HepG2 (cell line): ENCODE measurements around the gene EEF1AKMT3. TPM values are rescaled to one million over a fixed set of nuclear protein-coding genes. Genes with fewer than 3 reads are reported as not detected.

ENCODE experiments used
- ATAC-seq: fragments of 200-7000 bp; cut with Tn5 transposase; 3 replicates; pipeline ENCODE4 v1.9.1; 2020; ENCODE audit warnings: mild to moderate bottlenecking, moderate library complexity
- BruUV-seq: library from RNA; stranded (reverse); fragments of 400-500 nt; replicated peaks from 2 replicates; lab custom pipeline; 2021; lab: Mats Ljungman, UMichigan
- CTCF ChIA-PET: fragments of 300-600 bp; formaldehyde crosslinking; extraction: SDS; loops from one replicate; lab custom pipeline; 2021; ENCODE audit warnings: low total read pairs, inconsistent platforms, low intra/inter-chr PET ratio; lab: Yijun Ruan, JAX
- POLR2A ChIA-PET: fragments of 350-600 bp; sonication (Branson Sonifier 250); formaldehyde crosslinking; loops from one replicate; lab custom pipeline; 2020; ENCODE audit warnings: antibody characterized with exemption, inconsistent platforms; lab: Yijun Ruan, JAX
- DNase-seq: peaks from one replicate; pipeline ENCODE4 v3.0.0-alpha.2; 2015; ENCODE audit warnings: low spot score
- FAIRE-seq: peaks from 3 replicates; lab custom pipeline; 2011; peaks lifted over from hg19 to GRCh38; lab: Jason Lieb, UNC
- H2AFZ ChIP-seq: one replicate; pipeline ENCODE4 v1.6.1; 2011; ENCODE audit warnings: low read length, inconsistent platforms
- H3K27ac ChIP-seq: fragments of 300-600 bp; 3 replicates; pipeline ENCODE4 v1.8.0; 2011; ENCODE audit warnings: mixed run types, mild to moderate bottlenecking, mixed read lengths, low read length, inconsistent platforms; ENCODE audit not compliant: insufficient read depth; ENCODE audit errors: extremely low read length
- H3K27me3 ChIP-seq, 2 experiments: fragments of 200-600 bp in 1 of 2; 2 replicates in 1 of 2; 3 replicates in 1 of 2; pipeline versions ENCODE4 v1.6.0 to v1.8.0; 2011; ENCODE audit warnings: low read length in 2 of 2, mild to moderate bottlenecking in 2 of 2, moderate library complexity in 2 of 2, inconsistent platforms in 1 of 2; ENCODE audit not compliant: insufficient read depth in 2 of 2, control insufficient read depth in 1 of 2
- H3K36me3 ChIP-seq, 2 experiments: fragments of 200-600 bp in 1 of 2; replicated peaks in 1 of 2; 2 replicates in 1 of 2; 3 replicates in 1 of 2; pipeline versions ENCODE4 v1.5.1 to v1.8.0; 2011; ENCODE audit warnings: low read length in 2 of 2, inconsistent platforms in 1 of 2; ENCODE audit not compliant: insufficient read depth in 2 of 2, control insufficient read depth in 1 of 2
- H3K4me1 ChIP-seq: 2 replicates; pipeline ENCODE4 v1.5.1; 2012; ENCODE audit warnings: low read length, inconsistent platforms; ENCODE audit not compliant: insufficient read depth
- H3K4me2 ChIP-seq: 2 replicates; pipeline ENCODE4 v1.6.0; 2011; ENCODE audit warnings: low read depth, low read length, inconsistent platforms
- H3K4me3 ChIP-seq, 3 experiments: fragments of 200-600 bp in 1 of 3; sonication (generic), shearing (Covaris generic) in 1 of 3; replicated peaks in 1 of 3; 2 replicates each; pipeline ENCODE4 v1.5.1; 2011 to 2016; ENCODE audit warnings: low read length in 3 of 3, inconsistent platforms in 2 of 3, low read depth in 2 of 3, mild to moderate bottlenecking in 2 of 3, control low read depth in 1 of 3, mixed read lengths in 1 of 3; ENCODE audit not compliant: insufficient read depth in 1 of 3
- H3K79me2 ChIP-seq: one replicate; pipeline ENCODE4 v1.6.1; 2011; ENCODE audit warnings: low read length, inconsistent platforms; ENCODE audit not compliant: insufficient read depth
- H3K9ac ChIP-seq: 2 replicates; pipeline ENCODE4 v1.6.0; 2011; ENCODE audit warnings: mild to moderate bottlenecking, low read depth, low read length, inconsistent platforms; ENCODE audit not compliant: insufficient read depth
- H3K9me3 ChIP-seq: 2 replicates; pipeline ENCODE4 v1.5.1; 2012; ENCODE audit warnings: mild to moderate bottlenecking, low read length
- H4K20me1 ChIP-seq: 2 replicates; pipeline ENCODE4 v1.6.0; 2011; ENCODE audit warnings: inconsistent platforms, mild to moderate bottlenecking, low read length, moderate library complexity; ENCODE audit not compliant: insufficient read depth
- HOXD1 ChIP-seq: sonication (generic); formaldehyde crosslinking; IDR thresholded peaks from 2 replicates; pipeline ENCODE4 v1.5.0; 2020; ENCODE audit warnings: missing genetic modification reagents
- KAT2B ChIP-seq: fragments of 150-350 bp; IDR thresholded peaks from 2 replicates; pipeline ENCODE4 v1.6.1; 2014; ENCODE audit warnings: low read depth, low read length, borderline replicate concordance
- MXD4 ChIP-seq: IDR thresholded peaks from 2 replicates; pipeline ENCODE4 v1.6.1; 2016; ENCODE audit warnings: mild to moderate bottlenecking, missing biosample characterization, missing genetic modification reagents
- NCOA5 ChIP-seq: sonication (generic); formaldehyde crosslinking; IDR thresholded peaks from 2 replicates; pipeline ENCODE4 v1.4.0; 2020; ENCODE audit warnings: missing genetic modification reagents
- NFYB ChIP-seq: sonication (generic); formaldehyde crosslinking; IDR thresholded peaks from 2 replicates; pipeline ENCODE4 v1.4.0; 2020; ENCODE audit warnings: missing genetic modification reagents
- RAD51 ChIP-seq: fragments of 450-650 bp; IDR thresholded peaks from 2 replicates; pipeline ENCODE4 v1.6.1; 2016; ENCODE audit warnings: borderline replicate concordance
- SMAD1 ChIP-seq: sonication (generic); formaldehyde crosslinking; IDR thresholded peaks from 2 replicates; pipeline ENCODE4 v1.4.0; 2020; ENCODE audit warnings: missing genetic modification reagents, low read depth, mild to moderate bottlenecking, borderline replicate concordance
- SRF ChIP-seq: IDR thresholded peaks from 2 replicates; pipeline ENCODE4 v1.6.1; 2011; ENCODE audit warnings: mild to moderate bottlenecking, low read depth, low read length, moderate library complexity
- ZFP36L2 ChIP-seq: sonication (generic); formaldehyde crosslinking; IDR thresholded peaks from 2 replicates; pipeline ENCODE4 v1.4.0; 2020; ENCODE audit warnings: missing genetic modification reagents
- ZMYM3 ChIP-seq: sonication (generic); formaldehyde crosslinking; IDR thresholded peaks from 2 replicates; pipeline ENCODE4 v1.5.1; 2020; ENCODE audit warnings: mild to moderate bottlenecking, missing genetic modification reagents
- ZNF329 ChIP-seq: sonication (generic); formaldehyde crosslinking; IDR thresholded peaks from 2 replicates; pipeline ENCODE4 v1.9.0; 2021; ENCODE audit warnings: low read depth, mild to moderate bottlenecking, missing genetic modification reagents
- WGBS: methylation state at CpG from one replicate; pipeline ENCODE4 v1.1.6; 2017; ENCODE audit warnings: low lambda C conversion rate; 5-methylcytosine and 5-hydroxymethylcytosine counted together
- in situ Hi-C: cut with HindIII; loops from 2 replicates; pipeline ENCODE4 v1.10.0; 2017; ENCODE audit warnings: low pct_unique_long_range_greater_than_20kb; ENCODE audit not compliant: extremely low pct_ligation_motif_present
- intact Hi-C: fragments of 100-400 bp; cut with micrococcal nuclease; formaldehyde crosslinking; loops from one replicate; pipeline ENCODE4 v1.10.0; 2022; ENCODE audit not compliant: unreplicated experiment
- polyA plus RNA-seq, 8 experiments: library from polyadenylated mRNA; depleted of rRNA in 3 of 8; stranded (reverse) in 7 of 8; unstranded in 1 of 8; fragments of >200 nt; fragmentation: Illumina TruSeq in 4 of 8; extraction: Trizol in 4 of 8; gene quantifications; 2 replicates each; pipeline versions ENCODE4 v1.2.1 to v1.2.3, GENCODE V29; 2011 to 2016; ENCODE audit warnings: low read depth in 4 of 8, missing spikeins in 1 of 8, mixed read lengths in 1 of 8; ENCODE audit not compliant: insufficient read depth in 1 of 8
- total RNA-seq, 5 experiments: library from RNA; depleted of rRNA; stranded (reverse); fragments of >200 nt; fragmentation: Illumina TruSeq; extraction: Trizol; gene quantifications; 2 replicates each; pipeline ENCODE4 v1.2.3, GENCODE V29; 2016; ENCODE audit warnings: low read depth in 1 of 5
- TF ChIP-seq, protein P1 (sequence below): sonication (generic); formaldehyde crosslinking; IDR thresholded peaks from 2 replicates; pipeline ENCODE4 v1.4.0; 2020; ENCODE audit warnings: missing genetic modification reagents, borderline replicate concordance
- TF ChIP-seq, protein P2 (sequence below): sonication (generic); formaldehyde crosslinking; IDR thresholded peaks from 2 replicates; pipeline ENCODE4 v1.8.0; 2022; ENCODE audit warnings: missing genetic modification reagents, mild to moderate bottlenecking, moderate library complexity, borderline replicate concordance
- TF ChIP-seq, protein P3 (sequence below): sonication (generic); formaldehyde crosslinking; conservative IDR thresholded peaks from 2 replicates; pipeline ENCODE4 v1.4.0; 2020; ENCODE audit warnings: missing genetic modification reagents
- TF ChIP-seq, protein P4 (sequence below): sonication (generic); formaldehyde crosslinking; IDR thresholded peaks from 2 replicates; pipeline ENCODE4 v1.8.0; 2022; ENCODE audit warnings: missing genetic modification reagents, mild to moderate bottlenecking, inconsistent platforms, borderline replicate concordance

EEF1AKMT3 gene
- total and polyA plus RNA-seq, 2 of the 13 experiments (the other 11 are each of a cell fraction or from before 2014, with no cell fraction given): 4.7 to 11.4 TPM

DNA sequence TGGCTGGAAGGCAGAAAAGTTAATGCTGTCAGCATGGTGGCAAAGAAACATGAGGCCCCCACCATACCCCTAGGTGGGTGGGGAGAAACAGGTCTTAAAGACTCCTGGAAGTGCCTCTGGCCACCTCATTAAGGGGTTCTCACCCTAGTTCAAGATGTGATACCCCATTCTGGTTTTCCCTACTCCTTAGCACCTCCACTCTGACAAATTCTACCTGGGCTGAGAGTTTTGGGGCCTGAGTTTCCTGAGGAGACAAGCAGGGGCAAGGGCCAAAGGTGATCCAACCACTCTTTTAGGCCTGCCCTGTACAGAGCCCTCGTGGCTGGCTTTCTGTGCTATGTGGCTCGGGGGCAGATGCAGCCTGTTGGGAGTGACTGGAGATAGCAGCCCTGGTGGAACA lies 54.0 kb downstream of the EEF1AKMT3 start (continued):
- TF ChIP-seq, protein P1, sequence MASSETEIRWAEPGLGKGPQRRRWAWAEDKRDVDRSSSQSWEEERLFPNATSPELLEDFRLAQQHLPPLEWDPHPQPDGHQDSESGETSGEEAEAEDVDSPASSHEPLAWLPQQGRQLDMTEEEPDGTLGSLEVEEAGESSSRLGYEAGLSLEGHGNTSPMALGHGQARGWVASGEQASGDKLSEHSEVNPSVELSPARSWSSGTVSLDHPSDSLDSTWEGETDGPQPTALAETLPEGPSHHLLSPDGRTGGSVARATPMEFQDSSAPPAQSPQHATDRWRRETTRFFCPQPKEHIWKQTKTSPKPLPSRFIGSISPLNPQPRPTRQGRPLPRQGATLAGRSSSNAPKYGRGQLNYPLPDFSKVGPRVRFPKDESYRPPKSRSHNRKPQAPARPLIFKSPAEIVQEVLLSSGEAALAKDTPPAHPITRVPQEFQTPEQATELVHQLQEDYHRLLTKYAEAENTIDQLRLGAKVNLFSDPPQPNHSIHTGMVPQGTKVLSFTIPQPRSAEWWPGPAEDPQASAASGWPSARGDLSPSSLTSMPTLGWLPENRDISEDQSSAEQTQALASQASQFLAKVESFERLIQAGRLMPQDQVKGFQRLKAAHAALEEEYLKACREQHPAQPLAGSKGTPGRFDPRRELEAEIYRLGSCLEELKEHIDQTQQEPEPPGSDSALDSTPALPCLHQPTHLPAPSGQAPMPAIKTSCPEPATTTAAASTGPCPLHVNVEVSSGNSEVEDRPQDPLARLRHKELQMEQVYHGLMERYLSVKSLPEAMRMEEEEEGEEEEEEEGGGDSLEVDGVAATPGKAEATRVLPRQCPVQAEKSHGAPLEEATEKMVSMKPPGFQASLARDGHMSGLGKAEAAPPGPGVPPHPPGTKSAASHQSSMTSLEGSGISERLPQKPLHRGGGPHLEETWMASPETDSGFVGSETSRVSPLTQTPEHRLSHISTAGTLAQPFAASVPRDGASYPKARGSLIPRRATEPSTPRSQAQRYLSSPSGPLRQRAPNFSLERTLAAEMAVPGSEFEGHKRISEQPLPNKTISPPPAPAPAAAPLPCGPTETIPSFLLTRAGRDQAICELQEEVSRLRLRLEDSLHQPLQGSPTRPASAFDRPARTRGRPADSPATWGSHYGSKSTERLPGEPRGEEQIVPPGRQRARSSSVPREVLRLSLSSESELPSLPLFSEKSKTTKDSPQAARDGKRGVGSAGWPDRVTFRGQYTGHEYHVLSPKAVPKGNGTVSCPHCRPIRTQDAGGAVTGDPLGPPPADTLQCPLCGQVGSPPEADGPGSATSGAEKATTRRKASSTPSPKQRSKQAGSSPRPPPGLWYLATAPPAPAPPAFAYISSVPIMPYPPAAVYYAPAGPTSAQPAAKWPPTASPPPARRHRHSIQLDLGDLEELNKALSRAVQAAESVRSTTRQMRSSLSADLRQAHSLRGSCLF (CRISPR knock-in tag): no peak
- TF ChIP-seq ZFP36L2 (no peak), NCOA5 (no peak)
- TF ChIP-seq, protein P2, sequence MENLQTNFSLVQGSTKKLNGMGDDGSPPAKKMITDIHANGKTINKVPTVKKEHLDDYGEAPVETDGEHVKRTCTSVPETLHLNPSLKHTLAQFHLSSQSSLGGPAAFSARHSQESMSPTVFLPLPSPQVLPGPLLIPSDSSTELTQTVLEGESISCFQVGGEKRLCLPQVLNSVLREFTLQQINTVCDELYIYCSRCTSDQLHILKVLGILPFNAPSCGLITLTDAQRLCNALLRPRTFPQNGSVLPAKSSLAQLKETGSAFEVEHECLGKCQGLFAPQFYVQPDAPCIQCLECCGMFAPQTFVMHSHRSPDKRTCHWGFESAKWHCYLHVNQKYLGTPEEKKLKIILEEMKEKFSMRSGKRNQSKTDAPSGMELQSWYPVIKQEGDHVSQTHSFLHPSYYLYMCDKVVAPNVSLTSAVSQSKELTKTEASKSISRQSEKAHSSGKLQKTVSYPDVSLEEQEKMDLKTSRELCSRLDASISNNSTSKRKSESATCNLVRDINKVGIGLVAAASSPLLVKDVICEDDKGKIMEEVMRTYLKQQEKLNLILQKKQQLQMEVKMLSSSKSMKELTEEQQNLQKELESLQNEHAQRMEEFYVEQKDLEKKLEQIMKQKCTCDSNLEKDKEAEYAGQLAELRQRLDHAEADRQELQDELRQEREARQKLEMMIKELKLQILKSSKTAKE (CRISPR knock-in tag): no peak

DNA sequence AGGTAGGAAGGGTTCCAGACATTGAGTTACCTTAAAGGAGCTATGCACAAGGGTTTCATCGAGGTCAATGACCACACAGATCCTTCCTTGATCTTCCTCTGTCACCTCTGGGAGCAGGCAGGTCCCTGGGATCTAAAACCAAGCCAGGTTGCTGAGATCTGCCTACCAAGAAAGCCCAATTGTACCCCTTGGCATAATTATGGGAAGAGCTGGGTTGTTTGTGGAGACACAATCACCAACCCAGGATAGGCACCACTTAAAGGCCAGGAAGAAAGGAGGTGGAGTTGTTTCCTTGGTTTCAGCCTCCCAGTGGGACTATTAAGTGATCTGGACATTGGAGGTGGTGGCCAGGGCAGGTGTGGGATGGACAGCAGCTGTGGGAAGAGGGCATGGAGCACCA lies 54.6 kb downstream of the EEF1AKMT3 start:
- no peaks in the 10 kb centered on the region for H3K27me3 ChIP-seq
- 94% methylated on average over 1 of the region's 1 CpG for WGBS
- H2AFZ ChIP-seq: no peak overlapping the region
- ChIA-PET CTCF (interaction anchor here (1.5 kb wide), 1 partner anchor 78 kb away, joined by 3 read pairs; no protein-coding TSS in a partner anchor), POLR2A (interaction anchor here (0.7 kb wide), 1 partner anchor 17 kb away, joined by 4 read pairs; no protein-coding TSS in a partner anchor)
- no TSS peak for BruUV-seq
- peaks cover 46 to 82% of the 10 kb centered on the region in 2 experiments for H3K36me3 ChIP-seq
- peaks cover 49% of the 10 kb centered on the region for H4K20me1 ChIP-seq
- H3K9me3 ChIP-seq: no peaks in the 10 kb centered on the region
- in situ Hi-C loops (no loop called here), intact Hi-C loops (no loop called here)
- H3K4me2 ChIP-seq: no peak overlapping the region
- DNase-seq: no peak
- no peak overlapping the region for H3K27ac ChIP-seq
- H3K9ac ChIP-seq: no peak overlapping the region
- H3K4me3 ChIP-seq: no peak overlapping the region
- FAIRE-seq: no peak
- ATAC-seq: no peak
- peaks cover 8% of the 10 kb centered on the region; the same call in 1 of the 2 replicates for H3K4me1 ChIP-seq
- peaks cover 27% of the 10 kb centered on the region for H3K79me2 ChIP-seq
- TF ChIP-seq HOXD1 (CRISPR knock-in tag) (no peak), MXD4 (CRISPR knock-in tag) (no peak), ZNF329 (CRISPR knock-in tag) (no peak), RAD51 (no peak), NFYB (CRISPR knock-in tag) (no peak), SMAD1 (CRISPR knock-in tag) (no peak), ZMYM3 (CRISPR knock-in tag) (no peak), KAT2B (no peak), SRF (no peak)
- TF ChIP-seq, protein P3, sequence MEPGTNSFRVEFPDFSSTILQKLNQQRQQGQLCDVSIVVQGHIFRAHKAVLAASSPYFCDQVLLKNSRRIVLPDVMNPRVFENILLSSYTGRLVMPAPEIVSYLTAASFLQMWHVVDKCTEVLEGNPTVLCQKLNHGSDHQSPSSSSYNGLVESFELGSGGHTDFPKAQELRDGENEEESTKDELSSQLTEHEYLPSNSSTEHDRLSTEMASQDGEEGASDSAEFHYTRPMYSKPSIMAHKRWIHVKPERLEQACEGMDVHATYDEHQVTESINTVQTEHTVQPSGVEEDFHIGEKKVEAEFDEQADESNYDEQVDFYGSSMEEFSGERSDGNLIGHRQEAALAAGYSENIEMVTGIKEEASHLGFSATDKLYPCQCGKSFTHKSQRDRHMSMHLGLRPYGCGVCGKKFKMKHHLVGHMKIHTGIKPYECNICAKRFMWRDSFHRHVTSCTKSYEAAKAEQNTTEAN (CRISPR knock-in tag): no peak
- TF ChIP-seq, protein P4, sequence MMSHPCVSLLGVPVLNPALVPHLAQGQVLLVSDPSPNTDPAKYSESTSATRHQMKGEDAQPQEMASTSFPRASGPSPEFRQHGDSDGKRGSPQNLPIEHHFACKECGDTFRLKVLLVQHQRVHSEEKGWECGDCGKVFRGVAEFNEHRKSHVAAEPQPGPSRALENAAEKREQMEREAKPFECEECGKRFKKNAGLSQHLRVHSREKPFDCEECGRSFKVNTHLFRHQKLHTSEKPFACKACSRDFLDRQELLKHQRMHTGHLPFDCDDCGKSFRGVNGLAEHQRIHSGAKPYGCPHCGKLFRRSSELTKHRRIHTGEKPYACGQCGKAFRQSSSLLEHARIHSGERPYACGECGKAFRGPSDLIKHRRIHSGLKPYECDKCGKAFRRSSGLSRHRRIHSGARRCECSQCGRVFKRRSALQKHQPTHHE (CRISPR knock-in tag): no peak
